IPS-18c (cell line): ENCODE data around the gene LRRC42.

Source experiments
- H3K4me3 ChIP-seq: 2 replicates; pipeline ENCODE4 v1.7.0; 2013; ENCODE audit warnings: low read depth, mild to moderate bottlenecking, low read length, moderate library complexity; ENCODE audit not compliant: insufficient read depth
- H3K9me3 ChIP-seq: one replicate; pipeline ENCODE4 v1.6.1; 2013; ENCODE audit warnings: mild to moderate bottlenecking, low read length, moderate library complexity; ENCODE audit not compliant: control insufficient read depth, insufficient read depth

Gene LRRC42

GRCh38 chr1:54011316-54012007 lies 65.3 kb downstream of the LRRC42 start:
- Histone ChIP-seq H3K4me3 (no peak overlapping the region), H3K9me3 (peaks cover 2% of the 10 kb centered on the region)

- H3K4me3 ChIP-seq, result no peak overlapping the region
- H3K9me3 ChIP-seq, result peaks cover 2% of the 10 kb centered on the region
Observed at GRCh38 chr1:54012008-54012325, 65.8 kb downstream of the LRRC42 start.

GRCh38 chr1:54012863-54013262 lies 66.7 kb downstream of the LRRC42 start:
- H3K4me3 ChIP-seq, result no peak overlapping the region

GRCh38 chr1:54013393-54014008 lies 67.4 kb downstream of the LRRC42 start:
- Histone ChIP-seq H3K4me3 (no peak overlapping the region), H3K9me3 (peaks cover 2% of the 10 kb centered on the region)

More at GRCh38 chr1:54012863-54013262, 66.7 kb downstream of the LRRC42 start:
- peaks cover 2% of the 10 kb centered on the region for H3K9me3 ChIP-seq

GRCh38 chr1:54014009-54014629 lies 68.0 kb downstream of the LRRC42 start:
- H3K9me3 ChIP-seq, result peaks cover 2% of the 10 kb centered on the region
- no peak overlapping the region for H3K4me3 ChIP-seq

- Histone ChIP-seq H3K9me3 (peaks cover 2% of the 10 kb centered on the region), H3K4me3 (no peak overlapping the region)
Observed at GRCh38 chr1:54016343-54017282, 70.5 kb downstream of the LRRC42 start.
